ENCODE data around the gene SIRPA. TPM values are rescaled to one million over a fixed set of nuclear protein-coding genes. Genes with fewer than 3 reads are reported as not detected.

The SIRPA gene
- polyA plus RNA-seq, 1 donor (not counting 4 experiments of a cell fraction or from before 2014, with no cell fraction given), result 23.7 TPM

DNA sequence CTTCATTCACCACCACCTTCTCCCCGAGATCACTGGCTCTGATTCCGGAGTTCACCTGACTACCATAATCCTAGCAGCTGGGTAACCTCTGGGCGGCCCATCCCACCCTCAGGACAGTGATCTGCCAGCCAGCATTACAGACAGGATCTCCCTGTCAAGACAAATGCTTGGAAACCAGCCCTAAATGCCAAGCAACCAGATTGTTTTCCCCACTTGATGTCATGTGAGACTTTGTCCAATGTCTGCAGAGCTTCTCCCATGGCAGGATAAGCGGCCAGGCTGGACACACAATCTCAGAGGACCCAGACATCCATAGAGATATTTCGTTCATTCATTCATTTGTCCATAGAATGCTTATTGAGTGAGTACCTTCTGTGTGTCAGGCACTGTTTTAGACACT is 66.2 kb downstream of the SIRPA start:
- TF ChIP-seq, protein P1, sequence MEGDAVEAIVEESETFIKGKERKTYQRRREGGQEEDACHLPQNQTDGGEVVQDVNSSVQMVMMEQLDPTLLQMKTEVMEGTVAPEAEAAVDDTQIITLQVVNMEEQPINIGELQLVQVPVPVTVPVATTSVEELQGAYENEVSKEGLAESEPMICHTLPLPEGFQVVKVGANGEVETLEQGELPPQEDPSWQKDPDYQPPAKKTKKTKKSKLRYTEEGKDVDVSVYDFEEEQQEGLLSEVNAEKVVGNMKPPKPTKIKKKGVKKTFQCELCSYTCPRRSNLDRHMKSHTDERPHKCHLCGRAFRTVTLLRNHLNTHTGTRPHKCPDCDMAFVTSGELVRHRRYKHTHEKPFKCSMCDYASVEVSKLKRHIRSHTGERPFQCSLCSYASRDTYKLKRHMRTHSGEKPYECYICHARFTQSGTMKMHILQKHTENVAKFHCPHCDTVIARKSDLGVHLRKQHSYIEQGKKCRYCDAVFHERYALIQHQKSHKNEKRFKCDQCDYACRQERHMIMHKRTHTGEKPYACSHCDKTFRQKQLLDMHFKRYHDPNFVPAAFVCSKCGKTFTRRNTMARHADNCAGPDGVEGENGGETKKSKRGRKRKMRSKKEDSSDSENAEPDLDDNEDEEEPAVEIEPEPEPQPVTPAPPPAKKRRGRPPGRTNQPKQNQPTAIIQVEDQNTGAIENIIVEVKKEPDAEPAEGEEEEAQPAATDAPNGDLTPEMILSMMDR (optimal IDR thresholded peaks at IDR 0.05 in 1 of 3, IDR thresholded peaks at IDR 0.05 in 1 of 3, conservative IDR thresholded peaks at IDR 0.05 in 1 of 3; ENCODE audit: extremely low read depth in 1 of 3, insufficient read depth in 2 of 3, low read length in 3 of 3), result no peak
- TF ChIP-seq EZH2 (IDR thresholded peaks at IDR 0.05; ENCODE audit: low read length), result no peak
- Histone ChIP-seq H3K9me1 (ENCODE audit: control insufficient read depth, extremely low read depth, insufficient read depth, low read length) (no peaks in the 10 kb centered on the region), H4K20me1 (ENCODE audit: control insufficient read depth, extremely low read depth, insufficient read depth, low read length) (no peaks in the 10 kb centered on the region), H3K4me3 (ENCODE audit: control insufficient read depth in 2 of 3, extremely low read depth in 1 of 3, insufficient read depth in 2 of 3, low read depth in 1 of 3, low read length in 3 of 3) (no peak overlapping the region), H3K36me3 (ENCODE audit: control insufficient read depth in 2 of 2, extremely low read depth in 1 of 2, insufficient read depth in 2 of 2, low read length in 2 of 2) (no peaks in the 10 kb centered on the region), H3K4me2 (ENCODE audit: control insufficient read depth, extremely low read depth, insufficient read depth, low read depth, low read length) (no peak overlapping the region), H2AFZ (ENCODE audit: control insufficient read depth, low read length) (no peak overlapping the region), H3K9me3 (ENCODE audit: control insufficient read depth, low read depth, low read length) (no peaks in the 10 kb centered on the region), H3K27ac (ENCODE audit: control insufficient read depth, insufficient read depth, low read length) (no peak overlapping the region), H3K9ac (ENCODE audit: control insufficient read depth, extremely low read depth, insufficient read depth, low read length) (no peak overlapping the region), H3K4me1 (ENCODE audit: control insufficient read depth, extremely low read depth, insufficient read depth, low read length) (peaks cover 5% of the 10 kb centered on the region), H3K79me2 (ENCODE audit: control insufficient read depth, insufficient read depth, low read length) (no peaks in the 10 kb centered on the region), H3K27me3 (ENCODE audit: control insufficient read depth, extremely low read depth, insufficient read depth, low read length) (peaks cover 4% of the 10 kb centered on the region)
- DNase-seq (ENCODE audit: low read depth, low spot score) (no peak), FAIRE-seq (no peak)
- dilution Hi-C loops (cut with MboI; ENCODE audit: extremely low pct_ligation_motif_present, low sequenced_read_pairs), result no loop called here

DNA sequence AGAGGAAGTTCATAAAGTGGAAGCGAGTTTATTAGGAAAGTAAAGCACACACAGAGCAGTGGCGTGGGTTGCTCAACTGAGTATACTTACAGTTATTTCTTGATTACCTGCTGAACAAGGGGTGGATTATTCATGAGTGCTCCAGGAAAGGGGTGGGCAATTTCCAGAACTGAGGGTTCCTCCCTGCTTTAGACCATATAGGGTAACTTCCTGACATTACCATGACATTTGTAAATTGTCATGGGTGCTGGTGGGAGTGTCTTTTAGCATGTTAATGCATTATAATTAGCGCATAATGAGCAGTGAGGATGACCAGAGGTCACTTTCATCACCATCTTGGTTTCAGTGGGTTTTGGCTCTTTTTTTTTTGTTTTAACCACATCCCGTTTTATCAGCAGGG is 68.9 kb downstream of the SIRPA start:
- H3K4me3 ChIP-seq (ENCODE audit: control insufficient read depth in 2 of 3, extremely low read depth in 1 of 3, insufficient read depth in 2 of 3, low read depth in 1 of 3, low read length in 3 of 3), result no peak overlapping the region
- no peaks in the 10 kb centered on the region for H3K9me3 ChIP-seq (ENCODE audit: control insufficient read depth, low read depth, low read length)
- H3K4me2 ChIP-seq (ENCODE audit: control insufficient read depth, extremely low read depth, insufficient read depth, low read depth, low read length), result no peak overlapping the region
- peaks cover 9% of the 10 kb centered on the region for H3K27me3 ChIP-seq (ENCODE audit: control insufficient read depth, extremely low read depth, insufficient read depth, low read length)
- H3K9me1 ChIP-seq (ENCODE audit: control insufficient read depth, extremely low read depth, insufficient read depth, low read length), result no peaks in the 10 kb centered on the region
- H3K9ac ChIP-seq (ENCODE audit: control insufficient read depth, extremely low read depth, insufficient read depth, low read length), result no peak overlapping the region
- no peak for TF ChIP-seq EZH2 (IDR thresholded peaks at IDR 0.05; ENCODE audit: low read length)
- TF ChIP-seq, protein P1 (optimal IDR thresholded peaks at IDR 0.05 in 1 of 3, IDR thresholded peaks at IDR 0.05 in 1 of 3, conservative IDR thresholded peaks at IDR 0.05 in 1 of 3; ENCODE audit: extremely low read depth in 1 of 3, insufficient read depth in 2 of 3, low read length in 3 of 3), result no peak
- no peak overlapping the region for H3K27ac ChIP-seq (ENCODE audit: control insufficient read depth, insufficient read depth, low read length)
- dilution Hi-C loops (cut with MboI; ENCODE audit: extremely low pct_ligation_motif_present, low sequenced_read_pairs), result no loop called here
- H3K79me2 ChIP-seq (ENCODE audit: control insufficient read depth, insufficient read depth, low read length), result no peaks in the 10 kb centered on the region
- H4K20me1 ChIP-seq (ENCODE audit: control insufficient read depth, extremely low read depth, insufficient read depth, low read length), result no peaks in the 10 kb centered on the region
- H3K4me1 ChIP-seq (ENCODE audit: control insufficient read depth, extremely low read depth, insufficient read depth, low read length), result peaks cover 5% of the 10 kb centered on the region
- H2AFZ ChIP-seq (ENCODE audit: control insufficient read depth, low read length), result no peak overlapping the region
- H3K36me3 ChIP-seq (ENCODE audit: control insufficient read depth in 2 of 2, extremely low read depth in 1 of 2, insufficient read depth in 2 of 2, low read length in 2 of 2), result no peaks in the 10 kb centered on the region
- DNase-seq (ENCODE audit: low read depth, low spot score) (no peak), FAIRE-seq (no peak)
